Bronchial smooth muscle cell (primary cell): ENCODE results near the gene SLCO1B3. TPM values are rescaled to one million over a fixed set of nuclear protein-coding genes. Genes with fewer than 3 reads are reported as not detected.

Experiments
- total RNA-seq: library from RNA; depleted of rRNA; stranded (reverse); fragments of >200 nt; gene quantifications from 2 replicates; pipeline ENCODE4 v1.2.1, GENCODE V29; 2014

SLCO1B3 gene, protein sequence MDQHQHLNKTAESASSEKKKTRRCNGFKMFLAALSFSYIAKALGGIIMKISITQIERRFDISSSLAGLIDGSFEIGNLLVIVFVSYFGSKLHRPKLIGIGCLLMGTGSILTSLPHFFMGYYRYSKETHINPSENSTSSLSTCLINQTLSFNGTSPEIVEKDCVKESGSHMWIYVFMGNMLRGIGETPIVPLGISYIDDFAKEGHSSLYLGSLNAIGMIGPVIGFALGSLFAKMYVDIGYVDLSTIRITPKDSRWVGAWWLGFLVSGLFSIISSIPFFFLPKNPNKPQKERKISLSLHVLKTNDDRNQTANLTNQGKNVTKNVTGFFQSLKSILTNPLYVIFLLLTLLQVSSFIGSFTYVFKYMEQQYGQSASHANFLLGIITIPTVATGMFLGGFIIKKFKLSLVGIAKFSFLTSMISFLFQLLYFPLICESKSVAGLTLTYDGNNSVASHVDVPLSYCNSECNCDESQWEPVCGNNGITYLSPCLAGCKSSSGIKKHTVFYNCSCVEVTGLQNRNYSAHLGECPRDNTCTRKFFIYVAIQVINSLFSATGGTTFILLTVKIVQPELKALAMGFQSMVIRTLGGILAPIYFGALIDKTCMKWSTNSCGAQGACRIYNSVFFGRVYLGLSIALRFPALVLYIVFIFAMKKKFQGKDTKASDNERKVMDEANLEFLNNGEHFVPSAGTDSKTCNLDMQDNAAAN
- total RNA-seq: not detected in 2 replicates

GRCh38 chr12:20810487-20810886, at the start of gene SLCO1B3:
TSS of gene SLCO1B3 (plus strand) at chr12:20810705. CDS start at chr12:20815739, 5,034 bp downstream.

Other genes with a start within 250 kb of the SLCO1B3 start
- not detected in 2 replicates for gene SLCO1C1, start 115.4 kb upstream of the SLCO1B3 start, total RNA-seq